HEK293 (cell line): ENCODE data around the gene KRT76.

Experiments
- CTCF ChIA-PET: fragments of 350-600 bp; formaldehyde crosslinking; extraction: SDS; loops from one replicate; lab custom pipeline; 2021; ENCODE audit warnings: antibody characterized with exemption; lab: Yijun Ruan, JAX
- POLR2A ChIA-PET: fragments of 300-600 bp; formaldehyde crosslinking; extraction: SDS; loops from one replicate; lab custom pipeline; 2020; ENCODE audit warnings: antibody characterized with exemption, inconsistent platforms; lab: Yijun Ruan, JAX
- H3K27ac ChIP-seq: fragments of 200-500 bp; sonication (Bioruptor generic); 2 replicates; pipeline ENCODE4 v1.5.1; 2014; ENCODE audit warnings: low read depth, low read length, control low read depth, inconsistent platforms; ENCODE audit errors: extremely low read depth
- H3K36me3 ChIP-seq, 2 experiments: fragments of 200-500 bp in 1 of 2; sonication (Bioruptor generic) in 1 of 2; 1 replicate in 1 of 2; 2 replicates in 1 of 2; pipeline ENCODE4 v1.5.1; 2014 to 2017; ENCODE audit warnings: inconsistent platforms in 2 of 2, low read length in 2 of 2; ENCODE audit not compliant: control insufficient read depth in 2 of 2, insufficient read depth in 1 of 2
- H3K4me1 ChIP-seq: fragments of 200-500 bp; sonication (Bioruptor generic); 2 replicates; pipeline ENCODE4 v1.5.1; 2014; ENCODE audit warnings: mild to moderate bottlenecking, low read length, inconsistent platforms; ENCODE audit not compliant: control insufficient read depth, insufficient read depth
- H3K4me3 ChIP-seq: 2 replicates; pipeline ENCODE4 v1.5.1; 2011; ENCODE audit warnings: low read depth, mild to moderate bottlenecking, control low read depth, low read length, moderate library complexity
- H3K9me3 ChIP-seq: fragments of 200-500 bp; sonication (Bioruptor generic); 2 replicates; pipeline ENCODE4 v1.5.1; 2014; ENCODE audit warnings: low read depth, low read length, inconsistent platforms; ENCODE audit not compliant: control insufficient read depth, insufficient read depth
- BCL11A ChIP-seq: fragments of 450-650 bp; formaldehyde crosslinking; IDR thresholded peaks from 2 replicates; pipeline ENCODE4 v1.5.1; 2016; ENCODE audit warnings: low read depth, missing biosample characterization, missing genetic modification characterization
- CTCF ChIP-seq: fragments of 450-650 bp; formaldehyde crosslinking; IDR thresholded peaks from 2 replicates; pipeline ENCODE4 v1.5.1; 2016; ENCODE audit warnings: missing biosample characterization, missing genetic modification characterization
- KLF16 ChIP-seq: fragments of 450-650 bp; formaldehyde crosslinking; IDR thresholded peaks from 2 replicates; pipeline ENCODE4 v1.5.1; 2017; ENCODE audit warnings: missing biosample characterization, missing genetic modification characterization
- PRDM2 ChIP-seq: fragments of 450-650 bp; formaldehyde crosslinking; IDR thresholded peaks from 2 replicates; pipeline ENCODE4 v1.5.1; 2016; ENCODE audit warnings: missing biosample characterization, missing genetic modification characterization, borderline replicate concordance
- RBAK ChIP-seq: fragments of 450-650 bp; formaldehyde crosslinking; IDR thresholded peaks from 2 replicates; pipeline ENCODE4 v1.5.1; 2016; ENCODE audit warnings: missing biosample characterization, missing genetic modification characterization
- ZBTB1 ChIP-seq: fragments of 450-650 bp; formaldehyde crosslinking; IDR thresholded peaks from 2 replicates; pipeline ENCODE4 v1.5.1; 2016; ENCODE audit warnings: missing biosample characterization, missing genetic modification characterization
- ZBTB17 ChIP-seq: fragments of 450-650 bp; formaldehyde crosslinking; IDR thresholded peaks from 2 replicates; pipeline ENCODE4 v1.5.1; 2016; ENCODE audit warnings: missing biosample characterization, missing genetic modification characterization
- ZNF211 ChIP-seq: fragments of 450-650 bp; formaldehyde crosslinking; IDR thresholded peaks from 2 replicates; pipeline ENCODE4 v1.5.1; 2016; ENCODE audit warnings: low read depth, missing biosample characterization, missing genetic modification characterization
- ZNF239 ChIP-seq: fragments of 450-650 bp; formaldehyde crosslinking; IDR thresholded peaks from 2 replicates; pipeline ENCODE4 v1.5.1; 2016; ENCODE audit warnings: missing biosample characterization, missing genetic modification characterization
- ZNF266 ChIP-seq: fragments of 450-650 bp; formaldehyde crosslinking; IDR thresholded peaks from 2 replicates; pipeline ENCODE4 v1.5.1; 2016; ENCODE audit warnings: missing biosample characterization, missing genetic modification characterization, low read depth
- ZNF280C ChIP-seq: fragments of 450-650 bp; formaldehyde crosslinking; IDR thresholded peaks from 2 replicates; pipeline ENCODE4 v1.5.1; 2016; ENCODE audit warnings: missing biosample characterization, missing genetic modification characterization
- ZNF571 ChIP-seq: fragments of 450-650 bp; formaldehyde crosslinking; IDR thresholded peaks from 2 replicates; pipeline ENCODE4 v1.5.0; 2017; ENCODE audit warnings: missing biosample characterization, missing genetic modification characterization
- ZNF580 ChIP-seq: fragments of 450-650 bp; formaldehyde crosslinking; IDR thresholded peaks from 2 replicates; pipeline ENCODE4 v1.5.1; 2016; ENCODE audit warnings: missing biosample characterization, missing genetic modification characterization
- ZNF621 ChIP-seq: fragments of 450-650 bp; formaldehyde crosslinking; IDR thresholded peaks from 2 replicates; pipeline ENCODE4 v1.5.1; 2017; ENCODE audit warnings: missing biosample characterization, missing genetic modification characterization
- ZNF792 ChIP-seq: fragments of 450-650 bp; formaldehyde crosslinking; IDR thresholded peaks from 2 replicates; pipeline ENCODE4 v1.5.1; 2016; ENCODE audit warnings: missing biosample characterization, missing genetic modification characterization
- ZSCAN5A ChIP-seq: fragments of 450-650 bp; formaldehyde crosslinking; IDR thresholded peaks from 2 replicates; pipeline ENCODE4 v1.5.1; 2016; ENCODE audit warnings: missing biosample characterization, missing genetic modification characterization
- ZXDB ChIP-seq: fragments of 450-650 bp; formaldehyde crosslinking; IDR thresholded peaks from 2 replicates; pipeline ENCODE4 v1.5.1; 2016; ENCODE audit warnings: missing biosample characterization, missing genetic modification characterization

KRT76 gene

DNA sequence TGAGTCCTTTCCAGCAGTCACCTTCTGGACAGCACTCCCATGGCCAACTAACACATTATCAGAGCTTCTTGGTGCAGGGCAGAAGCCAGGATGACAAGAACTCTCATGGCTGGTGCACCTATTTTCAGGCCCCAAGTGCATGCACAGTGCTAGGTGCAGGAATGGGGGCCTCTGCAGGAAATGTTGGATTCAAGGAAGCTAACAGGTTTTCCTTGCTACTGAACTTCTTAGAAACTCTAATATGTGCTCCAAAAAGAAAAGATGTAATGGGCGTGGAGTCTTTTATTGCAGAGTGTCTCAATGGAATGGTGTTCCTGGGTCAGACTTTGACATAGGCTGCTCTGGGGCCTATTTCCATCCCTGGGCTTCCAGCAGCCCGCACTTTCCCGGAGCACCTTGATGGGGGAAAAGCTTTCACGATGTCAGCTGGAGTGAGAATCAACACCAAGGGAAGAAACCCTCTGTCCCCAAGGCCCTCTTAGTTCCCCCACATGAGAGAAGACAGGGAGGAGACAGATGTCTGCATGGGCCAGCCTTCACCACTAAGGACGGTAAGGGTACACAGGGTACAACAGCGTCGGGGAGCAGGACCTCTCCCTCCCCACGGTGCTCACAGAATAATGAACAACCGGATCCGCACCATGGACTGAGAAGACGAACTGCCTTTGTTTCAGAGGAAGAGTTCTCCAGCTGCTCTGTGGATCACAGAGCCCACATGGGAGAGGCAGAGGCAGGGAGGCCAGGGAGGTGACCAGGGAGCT, 11.9 kb upstream of the KRT76 start (continued):
- no peak for TF ChIP-seq ZSCAN5A (tag by site-specific recombination)
- TF ChIP-seq ZNF621, result no peak
- no peak for TF ChIP-seq PRDM2 (tag by site-specific recombination)
- no peak for TF ChIP-seq ZNF280C (tag by site-specific recombination)
- TF ChIP-seq ZBTB17 (tag by site-specific recombination), result no peak
- TF ChIP-seq BCL11A (tag by site-specific recombination), result no peak
- no peak for TF ChIP-seq ZNF792 (tag by site-specific recombination)
- TF ChIP-seq RBAK (tag by site-specific recombination), result no peak
- TF ChIP-seq ZNF580, result no peak

GRCh38 chr12:52788192-52788875, 11.2 kb upstream of the KRT76 start:
- H3K27ac ChIP-seq, result no peak overlapping the region
- H3K4me1 ChIP-seq, result no peaks in the 10 kb centered on the region; the same call in 1 of the 2 replicates
- H3K9me3 ChIP-seq, result no peaks in the 10 kb centered on the region
- ChIA-PET POLR2A (no interaction called here), CTCF (interaction anchor here (0.6 to 1.2 kb wide), 5 partner anchors 85 to 366 kb away, joined by 3 to 4 read pairs (median 3); no protein-coding TSS in a partner anchor)
- no peak overlapping the region for H3K4me3 ChIP-seq
- TF ChIP-seq CTCF (tag by site-specific recombination), result no peak
- no peak for TF ChIP-seq ZNF266
- TF ChIP-seq ZBTB1, result no peak
- no peak for TF ChIP-seq KLF16 (tag by site-specific recombination)
- no peak for TF ChIP-seq ZNF571 (tag by site-specific recombination)
- TF ChIP-seq ZXDB, result no peak
- no peak for TF ChIP-seq ZNF239 (tag by site-specific recombination)
- TF ChIP-seq ZNF211, result no peak
- TF ChIP-seq, all 188 proteins: peak for 0
- H3K36me3 ChIP-seq, result no peaks in the 10 kb centered on the region
